ENCODE data around the gene SSH2.

SSH2 gene

DNA sequence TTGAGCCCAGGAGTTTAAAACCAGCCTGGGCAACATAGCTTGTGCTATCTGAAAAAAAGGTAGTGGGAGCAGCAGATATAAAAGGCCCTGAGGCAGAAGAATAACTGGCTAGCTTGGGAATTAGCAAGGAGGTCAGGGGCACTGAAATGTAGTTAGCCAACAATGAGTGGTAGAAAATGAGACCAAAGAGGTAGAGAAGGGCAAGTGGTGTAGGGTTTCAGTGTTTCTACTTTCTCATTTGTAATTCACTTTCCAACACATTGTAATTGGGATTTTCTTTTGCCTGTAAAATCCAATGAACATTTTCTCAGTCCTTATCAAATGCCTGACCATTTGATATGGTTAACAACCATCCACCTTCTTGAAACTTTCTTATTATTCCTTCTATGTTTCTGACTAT lies 212.2 kb downstream of the SSH2 start:
- no peak for DNase-seq (ENCODE audit: low read depth)
- H3K4me3 ChIP-seq (replicated peaks; ENCODE audit: low read depth, low read length) = no peak overlapping the region
- TF ChIP-seq, protein P1, sequence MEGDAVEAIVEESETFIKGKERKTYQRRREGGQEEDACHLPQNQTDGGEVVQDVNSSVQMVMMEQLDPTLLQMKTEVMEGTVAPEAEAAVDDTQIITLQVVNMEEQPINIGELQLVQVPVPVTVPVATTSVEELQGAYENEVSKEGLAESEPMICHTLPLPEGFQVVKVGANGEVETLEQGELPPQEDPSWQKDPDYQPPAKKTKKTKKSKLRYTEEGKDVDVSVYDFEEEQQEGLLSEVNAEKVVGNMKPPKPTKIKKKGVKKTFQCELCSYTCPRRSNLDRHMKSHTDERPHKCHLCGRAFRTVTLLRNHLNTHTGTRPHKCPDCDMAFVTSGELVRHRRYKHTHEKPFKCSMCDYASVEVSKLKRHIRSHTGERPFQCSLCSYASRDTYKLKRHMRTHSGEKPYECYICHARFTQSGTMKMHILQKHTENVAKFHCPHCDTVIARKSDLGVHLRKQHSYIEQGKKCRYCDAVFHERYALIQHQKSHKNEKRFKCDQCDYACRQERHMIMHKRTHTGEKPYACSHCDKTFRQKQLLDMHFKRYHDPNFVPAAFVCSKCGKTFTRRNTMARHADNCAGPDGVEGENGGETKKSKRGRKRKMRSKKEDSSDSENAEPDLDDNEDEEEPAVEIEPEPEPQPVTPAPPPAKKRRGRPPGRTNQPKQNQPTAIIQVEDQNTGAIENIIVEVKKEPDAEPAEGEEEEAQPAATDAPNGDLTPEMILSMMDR (IDR thresholded peaks at IDR 0.05; ENCODE audit: low read length, missing control alignments) = no peak

DNA sequence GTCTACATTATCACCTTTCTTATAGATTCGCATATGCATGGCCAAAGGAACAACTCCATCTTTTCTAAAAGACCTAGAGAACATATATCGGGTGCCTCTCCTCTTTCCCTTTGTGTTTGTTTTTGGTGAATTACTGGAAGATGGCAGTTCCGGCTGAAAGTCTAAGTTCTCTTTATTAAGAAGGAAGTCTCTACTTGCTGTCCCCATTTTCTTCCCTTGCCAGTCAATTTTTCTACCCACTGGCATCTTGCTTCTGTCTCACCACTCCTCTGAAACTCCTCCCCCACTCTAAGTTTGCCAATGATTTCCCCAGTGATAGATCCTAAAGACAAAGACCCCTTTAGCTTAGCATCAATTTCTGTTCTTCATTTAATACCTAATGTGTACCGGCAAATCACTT lies 213.5 kb downstream of the SSH2 start:
- no peak overlapping the region for H3K4me3 ChIP-seq (replicated peaks; ENCODE audit: low read depth, low read length)
- no peak for DNase-seq (ENCODE audit: low read depth)
- TF ChIP-seq, protein P1 (IDR thresholded peaks at IDR 0.05; ENCODE audit: low read length, missing control alignments) = no peak

DNA sequence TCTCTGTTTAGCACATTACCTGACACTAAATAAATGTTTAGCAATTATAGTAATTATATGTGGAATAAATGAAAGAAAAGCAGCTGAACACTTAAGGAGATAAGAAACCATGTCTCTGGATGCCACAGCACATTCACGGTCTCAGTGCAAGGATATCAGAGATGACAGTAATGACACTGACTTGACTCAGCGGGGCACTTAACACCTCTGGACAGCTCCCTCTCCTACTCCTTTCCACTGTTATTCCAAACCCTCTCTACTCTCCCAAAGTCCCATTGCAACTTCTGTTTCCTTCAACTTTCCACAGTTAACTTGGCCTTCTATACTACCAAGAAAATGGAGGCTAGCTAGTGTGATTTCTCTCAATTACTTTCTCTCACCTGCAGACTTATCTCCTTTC lies 214.3 kb downstream of the SSH2 start:
- DNase-seq (ENCODE audit: low read depth) = no peak
- TF ChIP-seq, protein P1 (IDR thresholded peaks at IDR 0.05; ENCODE audit: low read length, missing control alignments) = no peak
- no peak overlapping the region for H3K4me3 ChIP-seq (replicated peaks; ENCODE audit: low read depth, low read length)

DNA sequence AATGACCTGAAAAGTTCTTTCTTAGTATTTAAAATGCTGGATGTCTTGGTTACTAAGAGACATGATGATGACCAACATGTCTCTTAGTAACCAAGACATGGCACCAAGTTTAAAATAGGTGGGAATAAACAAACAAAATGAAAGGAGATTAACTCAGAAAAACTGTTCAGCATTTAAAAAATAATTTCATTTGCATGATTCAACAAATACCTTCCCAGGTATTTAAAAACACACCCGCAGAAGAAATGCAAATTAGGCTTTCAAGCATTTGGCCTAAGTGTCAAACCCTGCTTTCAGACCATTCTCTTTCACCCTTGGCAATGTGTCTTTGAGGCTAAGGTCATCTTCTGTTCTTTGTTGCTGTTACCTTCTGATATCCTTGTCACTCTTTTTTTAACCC lies 215.9 kb downstream of the SSH2 start:
- no peak for DNase-seq (ENCODE audit: low read depth)
- no peak overlapping the region for H3K4me3 ChIP-seq (replicated peaks; ENCODE audit: low read depth, low read length)
- TF ChIP-seq, protein P1 (IDR thresholded peaks at IDR 0.05; ENCODE audit: low read length, missing control alignments) = no peak

DNA sequence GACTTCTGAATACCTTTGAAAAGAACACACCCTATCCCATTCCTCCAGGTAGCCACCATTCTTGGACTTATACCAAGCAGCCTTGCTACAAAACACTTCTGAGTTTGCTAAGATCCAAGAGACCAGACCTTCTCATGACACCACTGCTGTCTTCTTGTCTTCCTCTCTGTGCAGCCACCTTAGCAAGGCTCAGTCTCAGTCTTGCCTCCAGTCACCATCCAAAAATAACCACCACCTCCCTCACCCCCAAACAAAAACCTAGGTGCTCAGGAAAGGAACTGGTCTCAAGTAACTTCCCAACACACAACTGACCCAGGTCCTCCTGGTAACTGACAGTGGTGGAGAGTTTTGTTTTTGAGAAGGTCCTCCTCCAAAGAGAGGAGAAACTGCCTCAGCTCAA lies 216.4 kb downstream of the SSH2 start:
- DNase-seq (ENCODE audit: low read depth) = no peak
- H3K4me3 ChIP-seq (replicated peaks; ENCODE audit: low read depth, low read length) = no peak overlapping the region
- TF ChIP-seq, protein P1 (IDR thresholded peaks at IDR 0.05; ENCODE audit: low read length, missing control alignments) = no peak

DNA sequence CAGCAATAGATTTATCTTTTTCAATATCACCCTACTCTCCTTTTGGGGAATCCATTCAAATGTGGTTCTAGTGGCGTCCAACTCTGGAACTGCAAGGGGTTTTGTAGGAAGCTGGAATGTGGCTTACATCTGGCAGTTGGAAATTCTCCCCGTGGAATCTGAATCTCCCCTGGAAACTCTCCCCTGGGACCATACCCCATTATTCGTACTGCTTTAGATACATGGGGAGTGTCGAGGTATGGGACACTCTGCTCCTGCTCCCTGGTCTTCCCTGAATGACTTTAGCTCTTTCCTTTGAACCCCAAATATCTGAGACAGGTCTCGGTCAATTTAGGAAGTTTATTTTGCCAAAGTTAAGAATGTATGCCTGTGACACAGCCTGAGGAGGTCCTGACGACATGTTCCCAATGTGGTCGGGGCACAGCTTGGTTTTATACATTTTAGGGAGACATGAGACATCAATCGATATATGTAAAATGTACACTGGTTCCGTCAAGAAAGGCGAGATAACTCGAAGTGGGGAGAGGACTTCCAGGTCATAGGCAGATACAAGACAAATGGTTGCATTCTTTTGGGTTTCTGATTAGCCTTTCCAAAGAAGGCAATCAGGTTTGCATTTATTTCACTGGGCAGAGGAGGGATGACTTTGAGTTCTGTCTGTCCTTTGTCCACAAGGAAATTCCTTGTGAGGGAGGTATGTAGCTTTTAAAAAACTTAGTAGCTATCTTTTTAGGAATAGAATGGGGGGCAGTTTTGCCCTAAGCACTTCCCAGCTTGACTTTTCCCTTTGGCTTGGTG lies 218.2 kb downstream of the SSH2 start:
- no peak overlapping the region for H3K4me3 ChIP-seq (replicated peaks; ENCODE audit: low read depth, low read length)
- DNase-seq (ENCODE audit: low read depth) = no peak
- TF ChIP-seq, protein P1 (IDR thresholded peaks at IDR 0.05; ENCODE audit: low read length, missing control alignments) = no peak

DNA sequence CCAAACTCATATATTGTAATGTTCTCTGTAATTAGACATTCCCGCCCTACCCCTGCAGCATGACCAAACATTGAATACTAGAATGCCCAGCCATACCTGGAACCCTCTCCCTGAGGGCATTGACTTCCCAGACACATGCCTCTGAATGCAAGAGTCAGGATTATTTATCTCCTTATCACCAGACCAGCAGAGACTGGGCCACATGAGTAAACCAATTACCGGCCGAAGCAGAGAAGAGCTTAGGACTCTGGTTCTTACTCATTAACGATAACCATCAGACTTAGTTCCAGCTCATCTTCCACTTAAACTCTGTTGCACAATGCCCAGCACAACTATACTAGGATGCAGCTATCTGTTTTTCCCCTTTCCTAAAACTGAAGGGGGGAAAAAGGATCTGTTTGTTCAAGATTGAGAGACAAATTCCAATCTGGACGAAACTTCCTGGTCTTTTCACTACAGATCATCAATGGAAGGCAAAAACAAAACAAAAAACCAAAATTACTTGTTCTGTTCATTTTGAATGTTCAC lies 219.1 kb downstream of the SSH2 start:
- DNase-seq (ENCODE audit: low read depth) = no peak
- TF ChIP-seq, protein P1 (IDR thresholded peaks at IDR 0.05; ENCODE audit: low read length, missing control alignments) = no peak
- H3K4me3 ChIP-seq (replicated peaks; ENCODE audit: low read depth, low read length) = no peak overlapping the region

Data from fibroblast of pulmonary artery (primary cell).